ENCODE measurements around the gene WLS.
A peak's percentile ranks its signal among the peaks of the same experiment; 100 is the strongest.
"Not testable (repeated sequence)": the region's sequence is repeated elsewhere in the genome, so short reads cannot be mapped to it uniquely, and the experiment has no call there.

Gene WLS

GRCh38 chr1:68175621-68176398 lies 56.5 kb downstream of the WLS start:
- FAIRE-seq (no peak), DNase-seq (ENCODE audit: insufficient read length, low spot score) (no peak)
- no peak for TF ChIP-seq POLR2A (IDR thresholded peaks at IDR 0.05; ENCODE audit: low read depth, low read length)

- DNase-seq (ENCODE audit: insufficient read length, low spot score) (no peak), FAIRE-seq (peak; percentile 58)
- TF ChIP-seq POLR2A (IDR thresholded peaks at IDR 0.05; ENCODE audit: low read depth, low read length), result no peak
Measured at GRCh38 chr1:68174738-68175113, 57.6 kb downstream of the WLS start.

GRCh38 chr1:68173936-68174737 lies 58.2 kb downstream of the WLS start:
- TF ChIP-seq POLR2A (IDR thresholded peaks at IDR 0.05; ENCODE audit: low read depth, low read length), result no peak
- FAIRE-seq, result peak; percentile 97
- DNase-seq (ENCODE audit: insufficient read length, low spot score), result peak; percentile 76

GRCh38 chr1:68173283-68173935 lies 58.9 kb downstream of the WLS start:
- no peak for FAIRE-seq
- TF ChIP-seq POLR2A (IDR thresholded peaks at IDR 0.05; ENCODE audit: low read depth, low read length), result no peak
- no peak for DNase-seq (ENCODE audit: insufficient read length, low spot score)

GRCh38 chr1:68171795-68172194 lies 60.5 kb downstream of the WLS start:
- not testable (repeated sequence) for FAIRE-seq; DNase-seq (ENCODE audit: insufficient read length, low spot score)

GRCh38 chr1:68168545-68169171 lies 63.7 kb downstream of the WLS start:
- TF ChIP-seq POLR2A (IDR thresholded peaks at IDR 0.05; ENCODE audit: low read depth, low read length), result no peak
- DNase-seq (ENCODE audit: insufficient read length, low spot score) (no peak), FAIRE-seq (no peak)

- FAIRE-seq, result no peak
- no peak for DNase-seq (ENCODE audit: insufficient read length, low spot score)
- TF ChIP-seq POLR2A (IDR thresholded peaks at IDR 0.05; ENCODE audit: low read depth, low read length), result no peak
Measured at GRCh38 chr1:68167211-68167610, 65.1 kb downstream of the WLS start.

- FAIRE-seq, result no peak
Measured at GRCh38 chr1:68166348-68166747, 66.0 kb downstream of the WLS start.

GRCh38 chr1:68165665-68166064 lies 66.7 kb downstream of the WLS start:
- FAIRE-seq (no peak), DNase-seq (ENCODE audit: insufficient read length, low spot score) (no peak)
- no peak for TF ChIP-seq POLR2A (IDR thresholded peaks at IDR 0.05; ENCODE audit: low read depth, low read length)

More at GRCh38 chr1:68166348-68166747, 66.0 kb downstream of the WLS start:
- DNase-seq (ENCODE audit: insufficient read length, low spot score), result no peak
- no peak for TF ChIP-seq POLR2A (IDR thresholded peaks at IDR 0.05; ENCODE audit: low read depth, low read length)

GRCh38 chr1:68164918-68165317 lies 67.4 kb downstream of the WLS start:
- no peak for FAIRE-seq
- no peak for DNase-seq (ENCODE audit: insufficient read length, low spot score)
- no peak for TF ChIP-seq POLR2A (IDR thresholded peaks at IDR 0.05; ENCODE audit: low read depth, low read length)

GRCh38 chr1:68163220-68163619 lies 69.1 kb downstream of the WLS start:
- DNase-seq (ENCODE audit: insufficient read length, low spot score) (no peak), FAIRE-seq (no peak)
- no peak for TF ChIP-seq POLR2A (IDR thresholded peaks at IDR 0.05; ENCODE audit: low read depth, low read length)

- no peak for FAIRE-seq
- no peak for DNase-seq (ENCODE audit: insufficient read length, low spot score)
- TF ChIP-seq POLR2A (IDR thresholded peaks at IDR 0.05; ENCODE audit: low read depth, low read length), result no peak
Measured at GRCh38 chr1:68162761-68163160, 69.6 kb downstream of the WLS start.

- not testable (repeated sequence) for FAIRE-seq; DNase-seq (ENCODE audit: insufficient read length, low spot score)
Measured at GRCh38 chr1:68161672-68162071, 70.7 kb downstream of the WLS start.

GRCh38 chr1:68160935-68161334 lies 71.4 kb downstream of the WLS start:
- DNase-seq (ENCODE audit: insufficient read length, low spot score); FAIRE-seq: not testable (repeated sequence)

All from H54 (cell line).